SH-SY5Y (cell line): Measurements from ENCODE around the gene ERAP2.

Source experiments
- GATA2 ChIP-seq: IDR thresholded peaks from 2 replicates; pipeline ENCODE4 v1.6.1; 2011; ENCODE audit warnings: mild to moderate bottlenecking, low read depth, low read length
- GATA3 ChIP-seq: IDR thresholded peaks from 2 replicates; pipeline ENCODE4 v1.6.1; 2011; ENCODE audit warnings: low read depth, mild to moderate bottlenecking, low read length, moderate library complexity

DNA sequence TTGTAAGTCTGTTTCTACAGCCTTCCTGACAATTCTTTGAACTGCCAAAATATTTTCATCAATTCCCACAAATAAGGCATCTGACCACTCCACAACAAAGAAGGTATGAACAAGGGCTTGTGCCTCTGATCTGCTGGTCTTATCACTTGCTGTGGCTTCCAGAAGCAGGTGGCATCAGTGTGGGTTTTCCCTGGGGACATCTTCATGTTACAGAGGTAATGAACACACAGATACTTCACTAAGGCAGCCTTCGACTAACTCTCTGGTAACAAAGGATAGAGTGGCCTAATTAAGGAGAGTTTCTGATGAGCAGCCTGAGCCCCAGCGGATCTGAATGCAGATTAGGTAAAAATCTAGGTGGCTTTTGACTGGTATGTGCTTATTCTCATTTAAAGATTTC lies 15.2 kb upstream of the ERAP2 start:
- TF ChIP-seq GATA2 (no peak), GATA3 (no peak)
